HG02571 (cell line): ENCODE measurements around the gene SLC15A5.

Source experiments
- ATAC-seq: cut with Tn5 transposase; IDR thresholded peaks from one replicate; pipeline ENCODE4 v1.9.1; 2021; ENCODE audit warnings: mild to moderate bottlenecking, moderate library complexity; ENCODE audit not compliant: unreplicated experiment

Gene SLC15A5

DNA sequence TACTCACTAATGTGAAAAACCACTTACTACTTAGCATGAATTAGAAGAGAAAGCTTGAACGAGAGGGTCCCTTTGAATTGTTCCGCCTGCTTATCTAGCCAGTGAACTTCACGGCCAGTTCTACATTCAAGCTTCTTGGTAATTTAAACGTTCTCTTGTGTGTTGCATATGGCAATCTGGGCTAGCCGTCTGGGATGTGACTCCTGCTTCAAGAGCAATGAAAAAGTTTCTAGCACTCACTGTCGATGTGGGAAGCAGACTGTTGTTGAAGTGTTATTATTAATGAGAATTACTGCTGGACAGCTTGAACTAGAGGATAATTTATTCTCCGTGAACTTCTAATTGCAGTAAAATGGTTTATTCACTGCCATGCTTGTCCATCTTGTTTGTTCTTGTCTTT is 93.9 kb downstream of the SLC15A5 start:
- no peak for ATAC-seq

GRCh38 chr12:16175840-16176239 is 101.6 kb downstream of the SLC15A5 start:
- no peak for ATAC-seq

GRCh38 chr12:16174282-16174681 is 103.2 kb downstream of the SLC15A5 start:
- ATAC-seq: no peak

GRCh38 chr12:16171348-16171747 is 106.1 kb downstream of the SLC15A5 start:
- ATAC-seq: no peak

GRCh38 chr12:16168078-16168477 is 109.4 kb downstream of the SLC15A5 start:
- ATAC-seq: no peak

- ATAC-seq: no peak
These were observed 110.7 kb downstream of the SLC15A5 start for GRCh38 chr12:16166563-16167470.

DNA sequence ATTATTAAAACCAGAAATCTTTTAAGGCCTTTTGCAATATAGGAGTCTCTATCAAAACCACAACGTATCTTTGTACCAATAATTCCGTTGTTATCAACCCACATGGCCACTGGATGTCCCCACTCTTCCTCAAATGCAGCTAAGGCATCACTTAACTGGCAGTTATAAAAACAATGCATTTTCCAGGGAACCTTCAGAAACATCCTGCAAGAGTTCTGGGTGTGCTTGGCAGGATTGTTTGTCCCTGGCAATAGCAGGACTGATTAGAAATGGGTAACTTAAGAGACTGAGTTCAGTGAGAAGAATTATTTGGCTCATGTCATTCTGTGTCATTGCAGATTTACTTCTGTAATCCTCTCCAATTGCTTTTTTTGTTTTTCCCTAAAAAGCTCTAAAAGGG is 112.0 kb downstream of the SLC15A5 start:
- no peak for ATAC-seq

GRCh38 chr12:16163901-16164300 is 113.6 kb downstream of the SLC15A5 start:
- no peak for ATAC-seq

GRCh38 chr12:16163146-16163545 is 114.3 kb downstream of the SLC15A5 start:
- no peak for ATAC-seq

- ATAC-seq: no peak
These were observed 117.9 kb downstream of the SLC15A5 start for GRCh38 chr12:16159571-16159970.

- ATAC-seq: no peak
These were observed 119.4 kb downstream of the SLC15A5 start for GRCh38 chr12:16158050-16158449.

GRCh38 chr12:16155938-16156337 is 121.5 kb downstream of the SLC15A5 start:
- no peak for ATAC-seq

DNA sequence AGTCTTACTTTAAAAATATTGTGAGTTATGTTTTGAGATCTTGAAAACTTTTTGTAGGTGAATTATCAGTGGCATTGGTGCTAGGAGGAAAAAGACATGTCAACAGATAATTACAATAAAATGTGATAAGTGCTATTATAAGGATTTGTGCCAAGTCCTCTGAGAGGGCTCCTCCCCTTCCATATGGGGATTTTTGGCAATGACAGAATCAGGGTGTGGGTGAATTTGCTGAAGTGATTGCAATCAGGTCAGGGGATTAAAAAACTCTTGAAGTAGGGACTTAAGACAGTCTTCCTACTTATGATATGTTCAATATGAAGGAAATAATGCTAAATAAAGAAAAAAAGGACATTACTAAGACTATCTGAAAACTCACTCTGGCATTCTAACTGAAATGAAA is 122.5 kb downstream of the SLC15A5 start:
- ATAC-seq: no peak

GRCh38 chr12:16152885-16153673 is 124.4 kb downstream of the SLC15A5 start:
- no peak for ATAC-seq

DNA sequence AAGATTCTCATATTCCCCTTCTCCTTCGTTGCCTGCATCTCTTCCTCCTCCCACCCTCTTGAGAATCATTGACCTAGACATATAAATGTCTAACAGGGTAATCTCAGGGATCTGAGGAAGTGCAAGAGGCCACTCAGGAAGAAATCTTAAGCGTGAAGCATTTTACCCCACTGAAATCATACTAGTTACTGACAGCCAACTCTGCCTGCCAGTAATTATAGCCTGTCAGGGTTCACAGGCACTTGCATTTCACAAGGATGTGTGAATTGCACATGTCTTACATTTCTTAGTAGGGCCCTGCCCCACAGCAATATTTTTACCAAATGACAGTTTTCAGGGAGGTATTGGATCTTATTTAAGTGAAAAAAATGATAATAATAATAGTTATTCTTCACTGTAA is 127.2 kb downstream of the SLC15A5 start:
- ATAC-seq: no peak

GRCh38 chr12:16148938-16149337 is 128.5 kb downstream of the SLC15A5 start:
- ATAC-seq: no peak
